GM19240 (cell line): ENCODE measurements around the gene EFNA4.

Source experiments
- DNase-seq: peaks from one replicate; pipeline ENCODE4 v3.0.0; 2011; ENCODE audit warnings: low spot score; ENCODE audit not compliant: insufficient read length

EFNA4 gene

GRCh38 chr1:155085504-155086127, 22.1 kb downstream of the EFNA4 start:
- no peak for DNase-seq

GRCh38 chr1:155086128-155086741, 22.7 kb downstream of the EFNA4 start:
- no peak for DNase-seq

- DNase-seq, result no peak
Observed at GRCh38 chr1:155086856-155087535, 23.5 kb downstream of the EFNA4 start.

- no peak for DNase-seq
Observed at GRCh38 chr1:155091071-155092051, 27.8 kb downstream of the EFNA4 start.

- DNase-seq, result no peak
Observed at GRCh38 chr1:155092131-155092530, 28.6 kb downstream of the EFNA4 start.

- DNase-seq, result no peak
Observed at GRCh38 chr1:155092641-155093040, 29.1 kb downstream of the EFNA4 start.

GRCh38 chr1:155093911-155094621, 30.5 kb downstream of the EFNA4 start:
- DNase-seq, result no peak

GRCh38 chr1:155094622-155094948, 31.0 kb downstream of the EFNA4 start:
- no peak for DNase-seq

GRCh38 chr1:155099331-155099730, 35.8 kb downstream of the EFNA4 start:
- no peak for DNase-seq

GRCh38 chr1:155103325-155103724, 39.8 kb downstream of the EFNA4 start:
- no peak for DNase-seq

GRCh38 chr1:155104605-155105534, 41.3 kb downstream of the EFNA4 start:
- no peak for DNase-seq

GRCh38 chr1:155105604-155106011, 42.1 kb downstream of the EFNA4 start:
- DNase-seq, result no peak

GRCh38 chr1:155106862-155107261, 43.3 kb downstream of the EFNA4 start:
- no peak for DNase-seq

- DNase-seq, result no peak
Observed at GRCh38 chr1:155107309-155108264, 44.0 kb downstream of the EFNA4 start.

GRCh38 chr1:155108296-155108695, 44.8 kb downstream of the EFNA4 start:
- no peak for DNase-seq

- DNase-seq, result no peak
Observed at GRCh38 chr1:155110381-155110780, 46.8 kb downstream of the EFNA4 start.

- no peak for DNase-seq
Observed at GRCh38 chr1:155110826-155111225, 47.3 kb downstream of the EFNA4 start.

- no peak for DNase-seq
Observed at GRCh38 chr1:155113450-155113980, 50.0 kb downstream of the EFNA4 start.
